MM.1S (cell line): ENCODE data around the gene LRCH4.

Source experiments
- DNase-seq: peaks from one replicate; pipeline ENCODE4 v3.0.0-alpha.2; 2015
- H2AFZ ChIP-seq: fragments of 300-600 bp; sonication (generic); 2 replicates; pipeline ENCODE4 v1.6.0; 2016; ENCODE audit warnings: antibody characterized with exemption, low read length
- H3F3A ChIP-seq: fragments of 300-600 bp; sonication (generic); 2 replicates; pipeline ENCODE4 v1.6.1; 2016; ENCODE audit warnings: mild to moderate bottlenecking, antibody characterized with exemption, low read length, moderate library complexity, mixed read lengths; ENCODE audit not compliant: insufficient read depth
- H3K27ac ChIP-seq: fragments of 300-600 bp; sonication (generic); 2 replicates; pipeline ENCODE4 v1.5.1; 2016; ENCODE audit warnings: mild to moderate bottlenecking, low read length
- H3K27me3 ChIP-seq: fragments of 300-600 bp; sonication (generic); replicated peaks from 2 replicates; pipeline ENCODE4 v1.6.0; 2016; ENCODE audit warnings: low read length; ENCODE audit not compliant: insufficient read depth
- H3K36me3 ChIP-seq: fragments of 300-600 bp; sonication (generic); replicated peaks from 2 replicates; pipeline ENCODE4 v1.6.1; 2016; ENCODE audit warnings: mild to moderate bottlenecking, low read length, mixed read lengths; ENCODE audit not compliant: insufficient read depth
- H3K4me1 ChIP-seq: fragments of 300-600 bp; sonication (generic); 2 replicates; pipeline ENCODE4 v1.6.1; 2016; ENCODE audit warnings: low read length, mixed read lengths
- H3K4me2 ChIP-seq: fragments of 300-600 bp; sonication (generic); 2 replicates; pipeline ENCODE4 v1.6.0; 2016; ENCODE audit warnings: low read depth, low read length
- H3K4me3 ChIP-seq: fragments of 300-600 bp; sonication (generic); 2 replicates; pipeline ENCODE4 v1.5.1; 2016; ENCODE audit warnings: low read length, mixed read lengths
- H3K79me2 ChIP-seq: fragments of 300-600 bp; sonication (generic); 2 replicates; pipeline ENCODE4 v1.6.1; 2016; ENCODE audit warnings: mixed run types, low read length, mixed read lengths
- H3K9ac ChIP-seq: fragments of 300-600 bp; sonication (generic); 2 replicates; pipeline ENCODE4 v1.6.1; 2016; ENCODE audit warnings: low read length, mixed read lengths
- H3K9me2 ChIP-seq: fragments of 300-600 bp; sonication (generic); replicated peaks from 2 replicates; pipeline ENCODE4 v1.6.1; 2016; ENCODE audit warnings: mild to moderate bottlenecking, low read length, mixed read lengths; ENCODE audit not compliant: insufficient read depth
- H3K9me3 ChIP-seq: fragments of 300-600 bp; sonication (generic); replicated peaks from 2 replicates; pipeline ENCODE4 v1.6.1; 2016; ENCODE audit warnings: mild to moderate bottlenecking, low read length, mixed read lengths; ENCODE audit not compliant: insufficient read depth
- H4K20me1 ChIP-seq: fragments of 300-600 bp; sonication (generic); 2 replicates; pipeline ENCODE4 v1.6.1; 2016; ENCODE audit warnings: mild to moderate bottlenecking, low read length, moderate library complexity, mixed read lengths; ENCODE audit not compliant: insufficient read depth
- CTCF ChIP-seq: fragments of 300-600 bp; sonication (generic); IDR thresholded peaks from 2 replicates; pipeline ENCODE4 v1.5.1; 2016; ENCODE audit warnings: antibody characterized with exemption, low read length, mixed read lengths
- EZH2 ChIP-seq: fragments of 300-600 bp; sonication (generic); optimal IDR thresholded peaks from 2 replicates; pipeline ENCODE3; 2017; ENCODE audit warnings: low read depth, mild to moderate bottlenecking, antibody characterized with exemption, low read length, mixed read lengths
- EZH2phosphoT487 ChIP-seq: fragments of 300-600 bp; sonication (generic); IDR thresholded peaks from 2 replicates; pipeline ENCODE4 v1.6.1; 2018; ENCODE audit warnings: antibody characterized with exemption, low read length

The LRCH4 gene

GRCh38 chr7:100626055-100626454, 40.1 kb upstream of the LRCH4 start:
- Histone ChIP-seq H3K9me3 (no peaks in the 10 kb centered on the region), H3K4me2 (peak overlapping the region; percentile 86; the same call in 1 of the 2 replicates), H3F3A (no peaks in the 10 kb centered on the region), H3K27me3 (peaks cover 80% of the 10 kb centered on the region), H3K4me1 (no peaks in the 10 kb centered on the region), H3K9ac (no peak overlapping the region), H3K9me2 (no peaks in the 10 kb centered on the region), H3K79me2 (no peaks in the 10 kb centered on the region), H3K4me3 (peak overlapping the region; percentile 47), H3K36me3 (no peaks in the 10 kb centered on the region), H4K20me1 (no peaks in the 10 kb centered on the region), H3K27ac (no peak overlapping the region), H2AFZ (peak overlapping the region; percentile 72)
- no peak for DNase-seq
- no peak for TF ChIP-seq EZH2phosphoT487
- no peak for TF ChIP-seq CTCF
- no peak for TF ChIP-seq EZH2

- DNase-seq, result no peak
- Histone ChIP-seq H3K79me2 (no peaks in the 10 kb centered on the region), H3K4me1 (no peaks in the 10 kb centered on the region), H4K20me1 (no peaks in the 10 kb centered on the region), H2AFZ (no peak overlapping the region), H3K9me2 (no peaks in the 10 kb centered on the region), H3F3A (no peaks in the 10 kb centered on the region), H3K9ac (no peak overlapping the region), H3K4me2 (no peak overlapping the region), H3K27me3 (peaks cover 83% of the 10 kb centered on the region), H3K27ac (no peak overlapping the region), H3K4me3 (no peak overlapping the region), H3K9me3 (no peaks in the 10 kb centered on the region), H3K36me3 (no peaks in the 10 kb centered on the region)
- TF ChIP-seq EZH2phosphoT487 (no peak), EZH2 (no peak), CTCF (no peak)
Measured at GRCh38 chr7:100623951-100624824, 38.3 kb upstream of the LRCH4 start.

- Histone ChIP-seq H3F3A (no peaks in the 10 kb centered on the region), H3K79me2 (no peaks in the 10 kb centered on the region), H2AFZ (no peak overlapping the region), H3K36me3 (no peaks in the 10 kb centered on the region), H3K9ac (no peak overlapping the region), H3K27ac (no peak overlapping the region), H4K20me1 (no peaks in the 10 kb centered on the region), H3K9me2 (no peaks in the 10 kb centered on the region), H3K4me3 (no peak overlapping the region), H3K4me1 (no peaks in the 10 kb centered on the region), H3K27me3 (peaks cover 92% of the 10 kb centered on the region), H3K9me3 (no peaks in the 10 kb centered on the region), H3K4me2 (no peak overlapping the region)
- DNase-seq, result no peak
- TF ChIP-seq CTCF, result no peak
- no peak for TF ChIP-seq EZH2phosphoT487
- TF ChIP-seq EZH2, result no peak
Measured at GRCh38 chr7:100621554-100621953, 35.6 kb upstream of the LRCH4 start.
